Measurements from ENCODE around the gene FMN1.

DNA sequence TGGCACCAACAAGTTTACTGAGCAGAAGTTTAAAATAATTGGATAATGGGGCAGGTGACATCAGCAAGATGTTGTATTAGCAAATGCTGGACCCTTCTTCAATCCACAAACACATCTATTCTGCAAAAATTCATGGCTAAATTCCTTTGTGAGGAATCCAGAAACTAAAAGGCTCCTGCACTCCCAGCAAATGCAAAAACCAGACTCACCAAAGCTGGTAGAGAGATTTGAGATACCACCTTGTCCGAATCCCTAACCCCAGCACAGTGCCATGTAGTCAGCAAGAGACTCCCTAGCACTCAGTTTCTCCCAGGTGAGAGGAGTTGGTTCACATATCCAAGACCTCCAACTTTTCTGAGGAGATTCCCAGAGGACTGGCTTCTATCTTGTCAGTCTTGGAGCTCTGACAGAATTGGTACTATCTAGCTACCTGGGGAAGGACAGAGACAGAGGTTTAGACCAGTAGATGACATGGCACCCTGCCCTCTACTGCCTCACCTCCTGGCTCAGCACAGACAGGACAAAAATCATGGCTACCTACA lies 454.9 kb downstream of the FMN1 start:
- no peak for TF ChIP-seq EP300 (IDR thresholded peaks at IDR 0.05; ENCODE audit: low read depth)
- TF ChIP-seq, protein P1, sequence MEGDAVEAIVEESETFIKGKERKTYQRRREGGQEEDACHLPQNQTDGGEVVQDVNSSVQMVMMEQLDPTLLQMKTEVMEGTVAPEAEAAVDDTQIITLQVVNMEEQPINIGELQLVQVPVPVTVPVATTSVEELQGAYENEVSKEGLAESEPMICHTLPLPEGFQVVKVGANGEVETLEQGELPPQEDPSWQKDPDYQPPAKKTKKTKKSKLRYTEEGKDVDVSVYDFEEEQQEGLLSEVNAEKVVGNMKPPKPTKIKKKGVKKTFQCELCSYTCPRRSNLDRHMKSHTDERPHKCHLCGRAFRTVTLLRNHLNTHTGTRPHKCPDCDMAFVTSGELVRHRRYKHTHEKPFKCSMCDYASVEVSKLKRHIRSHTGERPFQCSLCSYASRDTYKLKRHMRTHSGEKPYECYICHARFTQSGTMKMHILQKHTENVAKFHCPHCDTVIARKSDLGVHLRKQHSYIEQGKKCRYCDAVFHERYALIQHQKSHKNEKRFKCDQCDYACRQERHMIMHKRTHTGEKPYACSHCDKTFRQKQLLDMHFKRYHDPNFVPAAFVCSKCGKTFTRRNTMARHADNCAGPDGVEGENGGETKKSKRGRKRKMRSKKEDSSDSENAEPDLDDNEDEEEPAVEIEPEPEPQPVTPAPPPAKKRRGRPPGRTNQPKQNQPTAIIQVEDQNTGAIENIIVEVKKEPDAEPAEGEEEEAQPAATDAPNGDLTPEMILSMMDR (IDR thresholded peaks at IDR 0.05) = no peak
- TF ChIP-seq POLR2AphosphoS5 (IDR thresholded peaks at IDR 0.05) = no peak

Data from transverse colon (tissue), 4 donors.